ENCODE results near the gene DACT2.
"Not testable (repeated sequence)": the region's sequence is repeated elsewhere in the genome, so short reads cannot be mapped to it uniquely, and the experiment has no call there.

DACT2 gene

DNA sequence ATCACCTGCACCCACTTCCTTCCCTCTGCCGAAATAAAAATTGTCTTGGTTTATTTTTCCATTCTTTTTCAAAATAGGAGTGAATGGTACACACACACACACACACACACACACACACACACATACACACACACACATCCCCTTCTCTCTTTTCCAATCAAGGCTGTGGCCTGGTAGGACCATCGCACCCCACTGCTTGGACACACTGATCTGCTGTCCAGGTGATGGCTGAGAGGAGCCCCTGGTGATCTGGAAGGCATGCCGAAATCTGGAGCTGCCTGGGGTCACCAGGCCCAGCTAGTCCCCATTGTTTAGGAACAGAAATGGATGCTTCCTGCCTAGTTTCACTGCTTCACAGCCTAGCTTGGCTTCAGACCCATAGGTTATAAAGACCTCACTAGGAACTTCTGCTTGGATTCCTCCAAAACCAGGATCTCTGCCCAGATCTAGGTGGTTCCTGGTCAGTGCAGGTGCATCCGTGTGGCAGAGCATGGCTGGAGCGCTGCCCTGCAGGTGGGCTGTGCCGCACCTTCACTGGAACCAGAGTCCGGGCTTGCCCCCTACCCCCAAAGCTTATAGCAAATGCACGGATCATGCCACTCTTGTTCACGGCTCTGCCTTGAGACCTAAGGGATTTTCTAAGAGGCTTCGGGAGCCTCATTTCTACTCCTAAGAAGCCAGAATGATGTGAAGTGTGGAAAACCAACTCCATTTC lies 42.9 kb upstream of the DACT2 start:
- Histone ChIP-seq H3K36me3 (ENCODE audit: control insufficient read depth, insufficient read depth, low read length, severe bottlenecking) (no peaks in the 10 kb centered on the region), H3K27me3 (replicated peaks; ENCODE audit: control insufficient read depth, insufficient read depth, low read length) (peaks cover 17% of the 10 kb centered on the region), H3K4me1 (ENCODE audit: control insufficient read depth, insufficient read depth, low read length) (peaks cover 2% of the 10 kb centered on the region), H3K9me3 (ENCODE audit: control insufficient read depth, low read length) (peaks cover 24% of the 10 kb centered on the region), H3K9ac (ENCODE audit: low read length) (no peak overlapping the region), H3K4me3 (ENCODE audit: low read length) (no peak overlapping the region)
- no peak for DNase-seq (ENCODE audit: low read depth)

- DNase-seq (ENCODE audit: low read depth): no peak
- no peak overlapping the region for H3K4me3 ChIP-seq (ENCODE audit: low read length)
Measured at GRCh38 chr6:168361766-168362165, 42.2 kb upstream of the DACT2 start.

GRCh38 chr6:168359794-168360193 lies 40.2 kb upstream of the DACT2 start:
- no peak for DNase-seq (ENCODE audit: low read depth)
- no peak overlapping the region for H3K9ac ChIP-seq (ENCODE audit: low read length)
- H3K27me3 ChIP-seq (replicated peaks; ENCODE audit: control insufficient read depth, insufficient read depth, low read length): peaks cover 25% of the 10 kb centered on the region

More at GRCh38 chr6:168361766-168362165, 42.2 kb upstream of the DACT2 start:
- H3K9me3 ChIP-seq (ENCODE audit: control insufficient read depth, low read length): peaks cover 24% of the 10 kb centered on the region
- H3K9ac ChIP-seq (ENCODE audit: low read length): no peak overlapping the region
- H3K4me1 ChIP-seq (ENCODE audit: control insufficient read depth, insufficient read depth, low read length): no peaks in the 10 kb centered on the region
- H3K36me3 ChIP-seq (ENCODE audit: control insufficient read depth, insufficient read depth, low read length, severe bottlenecking): no peaks in the 10 kb centered on the region
- H3K27me3 ChIP-seq (replicated peaks; ENCODE audit: control insufficient read depth, insufficient read depth, low read length): peaks cover 17% of the 10 kb centered on the region

DNA sequence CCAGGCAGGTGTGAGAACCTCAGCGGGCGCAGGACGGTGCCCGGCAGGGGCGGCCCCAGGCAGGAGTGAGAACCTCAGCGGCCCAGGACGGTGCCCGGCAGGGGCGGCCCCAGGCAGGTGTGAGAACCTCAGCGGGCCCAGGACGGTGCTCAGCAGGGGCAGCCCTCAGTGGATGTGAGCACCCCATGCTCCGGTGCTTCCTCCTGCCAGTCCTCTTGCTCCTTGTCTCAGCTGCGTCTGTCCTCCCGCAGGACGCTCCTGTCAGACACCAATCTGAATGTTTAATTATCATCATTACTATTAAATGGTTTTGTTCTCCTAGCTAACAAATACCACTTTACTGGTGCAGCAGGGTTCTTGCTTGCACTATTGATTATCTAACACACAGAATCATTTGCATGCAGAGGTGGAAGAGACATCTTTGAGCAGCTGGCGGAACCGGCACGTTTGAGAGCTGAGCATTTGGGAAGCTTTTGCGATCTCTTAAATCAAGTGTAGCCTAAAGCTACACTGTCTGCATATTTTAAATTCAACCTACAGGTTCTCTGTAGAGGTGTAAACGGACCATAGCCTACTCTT lies 39.4 kb upstream of the DACT2 start:
- peaks cover 3% of the 10 kb centered on the region for H3K4me1 ChIP-seq (ENCODE audit: control insufficient read depth, insufficient read depth, low read length)
- H3K4me3 ChIP-seq (ENCODE audit: low read length): no peak overlapping the region
- H3K27me3 ChIP-seq (replicated peaks; ENCODE audit: control insufficient read depth, insufficient read depth, low read length): peaks cover 25% of the 10 kb centered on the region
- DNase-seq (ENCODE audit: low read depth): no peak
- no peak overlapping the region for H3K9ac ChIP-seq (ENCODE audit: low read length)
- H3K36me3 ChIP-seq (ENCODE audit: control insufficient read depth, insufficient read depth, low read length, severe bottlenecking): no peaks in the 10 kb centered on the region
- peaks cover 24% of the 10 kb centered on the region for H3K9me3 ChIP-seq (ENCODE audit: control insufficient read depth, low read length)

More at GRCh38 chr6:168359794-168360193, 40.2 kb upstream of the DACT2 start:
- no peak overlapping the region for H3K4me3 ChIP-seq (ENCODE audit: low read length)
- H3K36me3 ChIP-seq (ENCODE audit: control insufficient read depth, insufficient read depth, low read length, severe bottlenecking): no peaks in the 10 kb centered on the region
- peaks cover 24% of the 10 kb centered on the region for H3K9me3 ChIP-seq (ENCODE audit: control insufficient read depth, low read length)
- H3K4me1 ChIP-seq (ENCODE audit: control insufficient read depth, insufficient read depth, low read length): peaks cover 3% of the 10 kb centered on the region

GRCh38 chr6:168356872-168357271 lies 37.3 kb upstream of the DACT2 start:
- Histone ChIP-seq H3K27me3 (replicated peaks; ENCODE audit: control insufficient read depth, insufficient read depth, low read length) (peaks cover 18% of the 10 kb centered on the region), H3K9me3 (ENCODE audit: control insufficient read depth, low read length) (peaks cover 28% of the 10 kb centered on the region)
- not testable (repeated sequence) for H3K4me1 ChIP-seq (ENCODE audit: control insufficient read depth, insufficient read depth, low read length); H3K9ac ChIP-seq (ENCODE audit: low read length); H3K4me3 ChIP-seq (ENCODE audit: low read length); H3K36me3 ChIP-seq (ENCODE audit: control insufficient read depth, insufficient read depth, low read length, severe bottlenecking); DNase-seq (ENCODE audit: low read depth)

DNA sequence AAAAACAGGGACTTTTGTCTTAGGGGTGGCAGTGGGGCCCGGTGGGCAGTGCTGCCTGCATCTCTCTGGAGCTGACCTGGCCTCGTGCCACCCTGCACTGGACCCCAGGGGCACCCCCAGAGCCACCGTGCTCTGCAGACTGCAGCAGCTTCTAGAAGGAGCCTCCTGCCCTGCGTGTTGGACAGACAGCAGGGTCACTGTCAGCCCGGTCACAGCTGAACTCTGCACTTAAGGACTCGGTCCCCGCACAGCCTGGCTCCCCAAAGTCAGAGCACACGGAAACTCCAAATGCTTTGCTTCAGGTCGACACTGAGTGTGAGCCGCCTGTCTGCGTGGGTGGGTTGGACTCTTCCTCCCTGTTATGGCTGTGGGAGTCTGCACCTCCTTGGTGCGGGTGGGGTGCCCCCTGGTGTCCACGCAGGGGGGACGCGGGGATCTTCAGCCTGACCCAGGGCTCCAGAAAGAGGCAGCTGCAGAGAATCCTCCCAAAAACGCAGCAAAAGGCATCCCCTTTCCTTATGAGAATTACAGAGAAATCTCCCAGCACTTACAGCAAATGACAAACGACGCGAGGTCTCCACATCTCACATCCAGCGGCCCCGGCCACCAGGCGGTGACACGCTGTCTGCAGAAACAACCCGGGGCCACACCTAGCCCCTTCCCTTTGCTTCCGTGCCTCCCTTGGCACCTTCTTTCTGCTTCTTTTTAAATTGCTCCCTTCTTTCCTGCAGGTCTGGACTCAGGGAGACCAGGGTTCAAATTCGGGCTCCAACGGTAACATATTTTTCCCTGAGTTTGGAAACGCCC lies 36.3 kb upstream of the DACT2 start:
- no peak for DNase-seq (ENCODE audit: low read depth)

DNA sequence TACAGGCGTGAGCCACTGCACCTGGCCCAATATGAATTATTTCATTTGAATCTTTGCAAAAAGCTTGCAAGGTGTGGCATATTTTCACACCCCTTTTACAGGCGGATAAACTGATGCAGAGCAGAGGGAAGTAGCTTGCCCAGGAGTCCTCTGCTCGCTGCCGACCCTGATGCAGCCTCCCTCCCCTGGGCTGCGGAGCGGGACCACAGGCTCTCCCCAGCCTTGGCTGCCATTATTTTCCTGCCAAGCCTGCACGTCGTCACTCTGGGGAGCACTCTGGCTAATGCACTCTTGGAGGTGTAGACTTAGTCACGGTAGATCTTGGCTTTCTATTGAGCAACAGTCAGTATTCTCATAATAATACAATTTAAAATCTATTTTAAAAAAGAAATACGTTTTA lies 34.8 kb upstream of the DACT2 start:
- H3K36me3 ChIP-seq (ENCODE audit: control insufficient read depth, insufficient read depth, low read length, severe bottlenecking): no peaks in the 10 kb centered on the region
- no peak overlapping the region for H3K9ac ChIP-seq (ENCODE audit: low read length)
- peaks cover 3% of the 10 kb centered on the region for H3K4me1 ChIP-seq (ENCODE audit: control insufficient read depth, insufficient read depth, low read length)
- H3K9me3 ChIP-seq (ENCODE audit: control insufficient read depth, low read length): peaks cover 15% of the 10 kb centered on the region
- no peak for DNase-seq (ENCODE audit: low read depth)
- peaks cover 16% of the 10 kb centered on the region for H3K27me3 ChIP-seq (replicated peaks; ENCODE audit: control insufficient read depth, insufficient read depth, low read length)
- H3K4me3 ChIP-seq (ENCODE audit: low read length): no peak overlapping the region

More for the DNA sequence above, 36.3 kb upstream of the DACT2 start:
- Histone ChIP-seq H3K27me3 (replicated peaks; ENCODE audit: control insufficient read depth, insufficient read depth, low read length) (peaks cover 18% of the 10 kb centered on the region), H3K4me3 (ENCODE audit: low read length) (peak overlapping the region; percentile 31), H3K9me3 (ENCODE audit: control insufficient read depth, low read length) (peaks cover 30% of the 10 kb centered on the region), H3K9ac (ENCODE audit: low read length) (no peak overlapping the region), H3K4me1 (ENCODE audit: control insufficient read depth, insufficient read depth, low read length) (peaks cover 3% of the 10 kb centered on the region), H3K36me3 (ENCODE audit: control insufficient read depth, insufficient read depth, low read length, severe bottlenecking) (no peaks in the 10 kb centered on the region)

DNA sequence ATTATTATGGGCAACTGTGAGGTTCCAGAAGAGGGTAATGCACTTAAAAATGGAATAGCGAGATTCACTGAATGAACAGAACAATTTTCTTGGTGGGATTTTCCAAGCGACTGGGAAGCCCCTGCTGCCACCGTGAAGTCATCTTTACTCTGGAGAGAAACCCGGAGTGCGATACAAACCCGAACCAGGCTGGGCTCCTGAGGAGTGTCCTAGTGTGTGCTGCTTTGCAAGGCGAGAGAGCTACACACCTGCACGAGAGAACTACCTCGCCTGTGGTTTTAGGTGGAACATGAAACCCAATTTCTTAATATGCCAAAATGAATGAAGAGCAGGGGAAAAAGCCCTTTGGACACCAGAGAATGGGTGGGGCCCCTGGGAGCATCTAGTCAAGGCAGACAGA lies 33.5 kb upstream of the DACT2 start:
- DNase-seq (ENCODE audit: low read depth): no peak
- H3K36me3 ChIP-seq (ENCODE audit: control insufficient read depth, insufficient read depth, low read length, severe bottlenecking): no peaks in the 10 kb centered on the region
- peaks cover 16% of the 10 kb centered on the region for H3K27me3 ChIP-seq (replicated peaks; ENCODE audit: control insufficient read depth, insufficient read depth, low read length)
- H3K9ac ChIP-seq (ENCODE audit: low read length): no peak overlapping the region
- H3K9me3 ChIP-seq (ENCODE audit: control insufficient read depth, low read length): peaks cover 13% of the 10 kb centered on the region
- no peak overlapping the region for H3K4me3 ChIP-seq (ENCODE audit: low read length)
- H3K4me1 ChIP-seq (ENCODE audit: control insufficient read depth, insufficient read depth, low read length): peaks cover 3% of the 10 kb centered on the region

GRCh38 chr6:168352096-168352495 lies 32.5 kb upstream of the DACT2 start:
- no peak for DNase-seq (ENCODE audit: low read depth)
- Histone ChIP-seq H3K36me3 (ENCODE audit: control insufficient read depth, insufficient read depth, low read length, severe bottlenecking) (no peaks in the 10 kb centered on the region), H3K27me3 (replicated peaks; ENCODE audit: control insufficient read depth, insufficient read depth, low read length) (peaks cover 21% of the 10 kb centered on the region), H3K4me1 (ENCODE audit: control insufficient read depth, insufficient read depth, low read length) (peaks cover 3% of the 10 kb centered on the region), H3K9ac (ENCODE audit: low read length) (no peak overlapping the region), H3K9me3 (ENCODE audit: control insufficient read depth, low read length) (peaks cover 13% of the 10 kb centered on the region), H3K4me3 (ENCODE audit: low read length) (no peak overlapping the region)

GRCh38 chr6:168349718-168350210 lies 30.2 kb upstream of the DACT2 start:
- Histone ChIP-seq H3K27me3 (replicated peaks; ENCODE audit: control insufficient read depth, insufficient read depth, low read length) (peaks cover 20% of the 10 kb centered on the region), H3K36me3 (ENCODE audit: control insufficient read depth, insufficient read depth, low read length, severe bottlenecking) (no peaks in the 10 kb centered on the region), H3K4me3 (ENCODE audit: low read length) (no peak overlapping the region), H3K4me1 (ENCODE audit: control insufficient read depth, insufficient read depth, low read length) (no peaks in the 10 kb centered on the region), H3K9me3 (ENCODE audit: control insufficient read depth, low read length) (peaks cover 13% of the 10 kb centered on the region), H3K9ac (ENCODE audit: low read length) (no peak overlapping the region)
- DNase-seq (ENCODE audit: low read depth): no peak

DNA sequence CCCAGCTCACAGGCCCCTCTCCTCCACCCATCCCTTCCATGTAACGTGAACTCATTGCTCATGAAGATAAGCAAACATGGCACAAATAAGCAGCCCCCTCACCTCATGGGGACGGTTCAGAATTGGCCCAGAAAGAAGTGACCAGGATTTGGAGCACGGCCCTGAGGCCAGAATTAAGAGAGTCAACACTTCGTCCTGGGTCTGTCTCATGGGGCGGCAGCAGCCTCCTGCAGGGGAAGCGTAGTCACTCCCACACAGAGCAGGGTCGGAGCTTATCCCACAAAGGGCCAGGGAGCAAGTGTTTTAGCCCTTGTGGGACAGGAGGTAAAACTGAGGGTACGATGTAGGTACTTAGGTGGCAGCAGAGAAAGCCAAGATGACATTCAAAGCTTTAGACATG lies 28.6 kb upstream of the DACT2 start:
- no peak for DNase-seq (ENCODE audit: low read depth)
- peaks cover 13% of the 10 kb centered on the region for H3K9me3 ChIP-seq (ENCODE audit: control insufficient read depth, low read length)

More for the DNA sequence above, 28.6 kb upstream of the DACT2 start:
- no peak overlapping the region for H3K9ac ChIP-seq (ENCODE audit: low read length)
- H3K4me1 ChIP-seq (ENCODE audit: control insufficient read depth, insufficient read depth, low read length): no peaks in the 10 kb centered on the region
- H3K4me3 ChIP-seq (ENCODE audit: low read length): no peak overlapping the region
- H3K27me3 ChIP-seq (replicated peaks; ENCODE audit: control insufficient read depth, insufficient read depth, low read length): peaks cover 33% of the 10 kb centered on the region
- no peaks in the 10 kb centered on the region for H3K36me3 ChIP-seq (ENCODE audit: control insufficient read depth, insufficient read depth, low read length, severe bottlenecking)

Data from adipocyte (in vitro differentiated cells).